Activated T-helper 1 cell treated with anti-CD3 and anti-CD28 coated beads, Interleukin-12 subunit alpha, Interleukin-12 subunit beta, Interleukin-2, Interleukin-4 antibody, amounts not matched to agents 30 ng/mL and 10 ng/mL and 1 ng/mL, durations not matched to agents 14 hours and 24 hours and 36 hours (primary cell): ENCODE measurements around the gene CLMN. TPM values are rescaled to one million over a fixed set of nuclear protein-coding genes. Genes with fewer than 3 reads are reported as not detected.

Experiments used
- DNase-seq: peaks from one replicate; pipeline ENCODE4 v3.0.0; 2021; ENCODE audit warnings: low spot score
- H3K27ac Mint-ChIP-seq: one replicate; pipeline ENCODE4 v1.8.0; 2021; ENCODE audit warnings: mild to moderate bottlenecking, mixed read lengths
- H3K27me3 Mint-ChIP-seq: one replicate; pipeline ENCODE4 v1.8.0; 2022; ENCODE audit warnings: mild to moderate bottlenecking, moderate library complexity, mixed read lengths; ENCODE audit not compliant: insufficient read depth
- H3K36me3 Mint-ChIP-seq: one replicate; pipeline ENCODE4 v1.8.0; 2021; ENCODE audit warnings: low read depth, mixed read lengths
- H3K4me1 Mint-ChIP-seq: one replicate; pipeline ENCODE4 v1.8.0; 2021; ENCODE audit warnings: low read depth, mixed read lengths
- H3K4me3 Mint-ChIP-seq: one replicate; pipeline ENCODE4 v1.8.0; 2021; ENCODE audit warnings: mild to moderate bottlenecking, moderate library complexity, mixed read lengths
- H3K9me3 Mint-ChIP-seq: one replicate; pipeline ENCODE4 v1.8.0; 2021; ENCODE audit warnings: mixed read lengths
- intact Hi-C: fragments of 100-400 bp; cut with micrococcal nuclease; formaldehyde crosslinking; loops from one replicate; pipeline ENCODE4 v1.15.1; 2024
- total RNA-seq: library from RNA; stranded (reverse); gene quantifications from 2 replicates; pipeline ENCODE4 v1.2.3, GENCODE V29; 2022

The CLMN gene
- total RNA-seq, 1 donor from 2014 or later = 0.80 TPM

GRCh38 chr14:95253039-95253630, 66.6 kb downstream of the CLMN start:
- H3K4me1 Mint-ChIP-seq = peaks cover 6% of the 10 kb centered on the region
- peaks cover 9% of the 10 kb centered on the region for H3K27me3 Mint-ChIP-seq
- intact Hi-C loops = no loop called here
- DNase-seq = no peak
- H3K9me3 Mint-ChIP-seq = no peaks in the 10 kb centered on the region
- H3K4me3 Mint-ChIP-seq = no peak overlapping the region
- no peaks in the 10 kb centered on the region for H3K36me3 Mint-ChIP-seq
- no peak overlapping the region for H3K27ac Mint-ChIP-seq

GRCh38 chr14:95252219-95252618, 67.5 kb downstream of the CLMN start:
- Mint-ChIP-seq H3K9me3 (no peaks in the 10 kb centered on the region), H3K36me3 (no peaks in the 10 kb centered on the region), H3K27ac (no peak overlapping the region), H3K4me3 (no peak overlapping the region), H3K4me1 (peaks cover 6% of the 10 kb centered on the region), H3K27me3 (peaks cover 13% of the 10 kb centered on the region)
- intact Hi-C loops = no loop called here
- no peak for DNase-seq

GRCh38 chr14:95250936-95251335, 68.8 kb downstream of the CLMN start:
- Mint-ChIP-seq H3K27ac (no peak overlapping the region), H3K36me3 (no peaks in the 10 kb centered on the region), H3K9me3 (no peaks in the 10 kb centered on the region), H3K4me1 (peaks cover 6% of the 10 kb centered on the region), H3K4me3 (no peak overlapping the region), H3K27me3 (peaks cover 13% of the 10 kb centered on the region)
- no peak for DNase-seq
- intact Hi-C loops = no loop called here

GRCh38 chr14:95250140-95250769, 69.5 kb downstream of the CLMN start:
- Mint-ChIP-seq H3K4me3 (no peak overlapping the region), H3K9me3 (peaks cover 2% of the 10 kb centered on the region), H3K27me3 (peaks cover 13% of the 10 kb centered on the region), H3K36me3 (peaks cover under 1% of the 10 kb centered on the region), H3K4me1 (peaks cover 1% of the 10 kb centered on the region), H3K27ac (no peak overlapping the region)
- intact Hi-C loops = no loop called here
- no peak for DNase-seq

GRCh38 chr14:95248432-95248831, 71.3 kb downstream of the CLMN start:
- Mint-ChIP-seq H3K27me3 (peaks cover 13% of the 10 kb centered on the region), H3K9me3 (peaks cover 4% of the 10 kb centered on the region), H3K27ac (no peak overlapping the region), H3K4me3 (no peak overlapping the region), H3K36me3 (peaks cover 2% of the 10 kb centered on the region), H3K4me1 (no peaks in the 10 kb centered on the region)
- DNase-seq = no peak
- intact Hi-C loops = no loop called here

- Mint-ChIP-seq H3K4me3 (no peak overlapping the region), H3K27me3 (peaks cover 13% of the 10 kb centered on the region), H3K36me3 (peaks cover 2% of the 10 kb centered on the region), H3K4me1 (no peaks in the 10 kb centered on the region), H3K27ac (no peak overlapping the region), H3K9me3 (peaks cover 4% of the 10 kb centered on the region)
- intact Hi-C loops = no loop called here
- DNase-seq = no peak
Observed at GRCh38 chr14:95246870-95247269, 72.8 kb downstream of the CLMN start.

- Mint-ChIP-seq H3K4me3 (no peak overlapping the region), H3K36me3 (peaks cover 2% of the 10 kb centered on the region), H3K27ac (no peak overlapping the region), H3K4me1 (no peaks in the 10 kb centered on the region), H3K27me3 (peaks cover 7% of the 10 kb centered on the region), H3K9me3 (peaks cover 4% of the 10 kb centered on the region)
- DNase-seq = no peak
- intact Hi-C loops = no loop called here
Observed at GRCh38 chr14:95245334-95245733, 74.4 kb downstream of the CLMN start.

GRCh38 chr14:95244587-95244986, 75.1 kb downstream of the CLMN start:
- Mint-ChIP-seq H3K27me3 (peaks cover 10% of the 10 kb centered on the region), H3K36me3 (peaks cover 2% of the 10 kb centered on the region), H3K27ac (no peak overlapping the region), H3K4me3 (no peak overlapping the region), H3K9me3 (peaks cover 4% of the 10 kb centered on the region), H3K4me1 (no peaks in the 10 kb centered on the region)
- intact Hi-C loops = no loop called here
- no peak for DNase-seq

GRCh38 chr14:95242870-95243269, 76.8 kb downstream of the CLMN start:
- peaks cover 10% of the 10 kb centered on the region for H3K27me3 Mint-ChIP-seq
- no peak overlapping the region for H3K4me3 Mint-ChIP-seq
- no peak overlapping the region for H3K27ac Mint-ChIP-seq
- no peak for DNase-seq
- no peaks in the 10 kb centered on the region for H3K4me1 Mint-ChIP-seq
- H3K36me3 Mint-ChIP-seq = peaks cover 2% of the 10 kb centered on the region
- H3K9me3 Mint-ChIP-seq = peaks cover 4% of the 10 kb centered on the region
- intact Hi-C loops = no loop called here

GRCh38 chr14:95240859-95241813, 78.6 kb downstream of the CLMN start:
- Mint-ChIP-seq H3K36me3 (peaks cover 2% of the 10 kb centered on the region), H3K27ac (no peak overlapping the region), H3K27me3 (peaks cover 7% of the 10 kb centered on the region), H3K4me3 (no peak overlapping the region), H3K9me3 (peaks cover 4% of the 10 kb centered on the region), H3K4me1 (no peaks in the 10 kb centered on the region)
- intact Hi-C loops = no loop called here
- no peak for DNase-seq

GRCh38 chr14:95238487-95239298, 81.0 kb downstream of the CLMN start:
- Mint-ChIP-seq H3K27me3 (peaks cover 7% of the 10 kb centered on the region), H3K4me1 (no peaks in the 10 kb centered on the region), H3K27ac (no peak overlapping the region), H3K4me3 (no peak overlapping the region), H3K9me3 (no peaks in the 10 kb centered on the region), H3K36me3 (no peaks in the 10 kb centered on the region)
- DNase-seq = no peak
- intact Hi-C loops = no loop called here

- Mint-ChIP-seq H3K4me3 (no peak overlapping the region), H3K27me3 (peaks cover 7% of the 10 kb centered on the region), H3K36me3 (no peaks in the 10 kb centered on the region), H3K27ac (no peak overlapping the region), H3K9me3 (no peaks in the 10 kb centered on the region), H3K4me1 (no peaks in the 10 kb centered on the region)
- intact Hi-C loops = no loop called here
- DNase-seq = no peak
Observed at GRCh38 chr14:95237958-95238340, 81.8 kb downstream of the CLMN start.
